Small intestine (tissue), 7 donors: ENCODE data around the gene IL21R. TPM values are rescaled to one million over a fixed set of nuclear protein-coding genes. Genes with fewer than 3 reads are reported as not detected.

Source experiments
- DNase-seq, 2 donors: peaks; one replicate each; pipeline versions ENCODE4 v3.0.0 to v3.0.0-alpha.2; 2013
- FAIRE-seq: peaks from 2 replicates; lab custom pipeline; 2012; peaks lifted over from hg19 to GRCh38; lab: Jason Lieb, UNC
- H3K27ac ChIP-seq, 3 donors: one replicate each; pipeline ENCODE4 v1.5.1; 2013; ENCODE audit warnings: low read length in 2 of 3, mild to moderate bottlenecking in 2 of 3, control low read depth in 1 of 3, inconsistent platforms in 1 of 3, low read depth in 1 of 3, moderate library complexity in 1 of 3
- H3K27me3 ChIP-seq, 3 donors: one replicate each; pipeline ENCODE4 v1.6.1; 2013; ENCODE audit warnings: low read length in 3 of 3, inconsistent platforms in 1 of 3; ENCODE audit not compliant: control insufficient read depth in 3 of 3, insufficient read depth in 3 of 3
- H3K36me3 ChIP-seq, 3 donors: one replicate each; pipeline ENCODE4 v1.6.1; 2013; ENCODE audit warnings: low read length in 3 of 3, inconsistent platforms in 1 of 3, low read depth in 1 of 3, mild to moderate bottlenecking in 1 of 3, moderate library complexity in 1 of 3; ENCODE audit not compliant: control insufficient read depth in 3 of 3, insufficient read depth in 2 of 3
- H3K4me1 ChIP-seq, 3 donors: one replicate each; pipeline ENCODE4 v1.6.1; 2013; ENCODE audit warnings: low read length in 2 of 3, inconsistent platforms in 1 of 3, low read depth in 1 of 3, mild to moderate bottlenecking in 1 of 3, moderate library complexity in 1 of 3; ENCODE audit not compliant: control insufficient read depth in 3 of 3, insufficient read depth in 2 of 3
- H3K4me3 ChIP-seq, 3 donors: one replicate each; pipeline ENCODE4 v1.5.1; 2013; ENCODE audit warnings: low read length in 3 of 3, control low read depth in 1 of 3, inconsistent platforms in 1 of 3, low read depth in 1 of 3, mild to moderate bottlenecking in 1 of 3, moderate library complexity in 1 of 3
- H3K9me3 ChIP-seq, 2 donors: one replicate each; pipeline ENCODE4 v1.6.1; 2013; ENCODE audit warnings: low read depth in 1 of 2, low read length in 1 of 2; ENCODE audit not compliant: control insufficient read depth in 2 of 2, insufficient read depth in 1 of 2
- WGBS, 3 donors: extraction: QIAGEN DNeasy Blood & Tissue Kit; methylation state at CpG; one replicate each; pipeline ENCODE4 v1.1.7; 2013; 5-methylcytosine and 5-hydroxymethylcytosine counted together
- polyA plus RNA-seq, 4 donors: library from polyadenylated mRNA; stranded (reverse) in 3 of 4; unstranded in 1 of 4; fragments of 200-250 nt in 3 of 4; fragments of 120-200 nt in 1 of 4; gene quantifications; one replicate each; pipeline versions ENCODE4 v1.2.1 to v1.2.3, GENCODE V29; 2013
- donor health status: healthy with polysubstance abuse.
- donor health status: control.
- donor health status: control.
- donor health status: Bipolar disorder and iron deficiency.
- donor health status: healthy.

IL21R gene
- polyA plus RNA-seq, 4 donors = under 0.01 to 0.85 (median 0.33) TPM

GRCh38 chr16:27463741-27464591 is 62.0 kb downstream of the IL21R start:
- DNase-seq (no peak), FAIRE-seq (no peak)
- Histone ChIP-seq H3K36me3 (peaks cover 14 to 80% (median 22%) of the 10 kb centered on the region in 3 donors), H3K9me3 (peaks cover 0 to 2% of the 10 kb centered on the region in 2 donors), H3K27me3 (no peaks in the 10 kb centered on the region), H3K4me3 (no peak overlapping the region), H3K27ac (peak overlapping the region in 1 of 3 donors; percentile 89), H3K4me1 (peaks cover 0 to 26% (median 0%) of the 10 kb centered on the region in 3 donors)
- WGBS, 3 donors = 82 to 87% (median 87%) methylated on average over 31 to 32 of the region's 32 CpGs

DNA sequence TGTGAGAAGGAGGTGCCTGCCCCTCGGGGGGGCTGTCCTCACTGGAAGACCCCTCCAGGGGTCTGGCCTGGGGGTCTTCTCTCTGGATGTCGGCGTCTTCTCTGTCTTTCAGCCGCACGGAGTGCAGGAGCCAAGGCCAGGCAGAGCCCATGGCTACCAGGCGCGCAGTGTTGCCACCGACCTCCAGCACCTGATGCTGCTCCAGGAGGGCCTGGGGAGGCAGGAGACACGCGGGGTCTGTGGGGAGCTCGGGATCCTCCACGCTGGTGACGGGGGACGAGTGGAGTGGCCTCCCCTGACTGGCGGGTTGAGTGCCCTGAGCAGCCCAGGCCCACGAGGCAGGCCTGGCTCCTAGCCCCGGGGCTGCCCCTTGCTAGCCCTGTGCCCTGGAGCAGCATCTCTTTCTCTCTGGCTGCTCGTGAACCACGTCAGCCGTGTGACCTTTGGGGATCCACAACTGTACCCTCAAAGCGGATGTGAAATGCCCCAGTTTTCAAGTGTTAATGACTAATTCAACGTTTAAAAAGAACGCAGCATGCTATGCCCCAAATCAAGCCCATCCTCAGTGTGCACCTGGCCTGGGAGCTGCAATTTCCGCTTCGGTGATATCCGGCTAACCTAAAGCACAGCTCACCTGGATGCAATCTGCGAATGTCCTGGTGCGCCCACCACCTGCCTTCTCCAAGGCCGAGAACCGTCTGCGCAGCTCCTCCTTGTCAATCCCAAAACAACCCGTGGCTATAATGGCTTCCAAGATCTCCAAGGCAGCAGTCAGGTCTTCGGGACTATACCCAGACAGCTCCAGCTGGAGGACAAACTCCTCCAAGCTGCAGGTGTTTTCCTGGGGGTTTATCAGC is 62.9 kb downstream of the IL21R start:
- H3K4me1 ChIP-seq = peaks cover 0 to 26% (median 0%) of the 10 kb centered on the region in 3 donors
- DNase-seq (no peak), FAIRE-seq (no peak)
- WGBS, 3 donors = 65 to 86% (median 76%) methylated on average over 28 to 33 of the region's 33 CpGs
- H3K9me3 ChIP-seq = peaks cover 0 to 2% of the 10 kb centered on the region in 2 donors
- H3K27me3 ChIP-seq = no peaks in the 10 kb centered on the region
- peaks cover 17 to 81% (median 24%) of the 10 kb centered on the region in 3 donors for H3K36me3 ChIP-seq
- no peak overlapping the region for H3K4me3 ChIP-seq
- peak overlapping the region in 2 of 3 donors; percentile 77 to 89 for H3K27ac ChIP-seq

GRCh38 chr16:27465483-27465879 is 63.5 kb downstream of the IL21R start:
- Histone ChIP-seq H3K27me3 (no peaks in the 10 kb centered on the region), H3K36me3 (peaks cover 21 to 82% (median 22%) of the 10 kb centered on the region in 3 donors), H3K4me3 (no peak overlapping the region), H3K9me3 (peaks cover 0 to 2% of the 10 kb centered on the region in 2 donors), H3K27ac (peak overlapping the region in 2 of 3 donors; percentile 77 to 89), H3K4me1 (peaks cover 0 to 26% (median 0%) of the 10 kb centered on the region in 3 donors)
- FAIRE-seq = no peak
- 29 to 66% (median 43%) methylated on average over 8 of the region's 8 CpGs for WGBS, 3 donors
- DNase-seq = peak; percentile 34 to 79

DNA sequence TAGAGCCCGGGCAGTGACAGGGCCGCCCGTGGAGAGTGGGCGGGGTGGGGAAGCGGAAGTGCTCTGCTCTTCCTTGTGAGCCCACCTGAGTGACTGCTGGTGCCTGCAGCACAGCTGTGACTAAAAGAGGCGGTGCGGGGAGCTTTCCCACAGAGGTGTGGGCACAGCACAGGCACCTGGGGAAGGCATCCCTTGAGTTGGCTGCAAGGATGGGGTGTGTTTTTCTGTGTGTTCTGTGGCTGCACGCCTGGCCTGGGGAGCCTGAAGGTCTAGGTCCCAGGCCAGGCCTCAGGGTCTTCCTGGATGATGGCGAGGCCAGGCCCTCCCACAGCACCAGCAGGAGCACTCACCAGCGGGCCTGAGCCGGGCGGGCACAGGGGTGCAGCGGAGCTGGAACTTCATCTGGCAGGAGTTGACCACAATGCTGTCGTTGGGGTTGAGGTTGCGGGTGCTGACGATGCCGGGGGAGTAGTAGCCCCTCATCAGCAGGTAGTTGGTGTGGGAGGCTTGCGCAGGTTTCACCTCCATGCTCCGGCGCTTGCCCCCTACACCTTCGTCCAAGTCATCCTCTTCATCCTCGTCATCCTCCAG is 67.1 kb downstream of the IL21R start:
- no peak overlapping the region for H3K27ac ChIP-seq
- WGBS, 3 donors = 97 to 98% (median 98%) methylated on average over 22 of the region's 22 CpGs
- peaks cover 0 to 2% of the 10 kb centered on the region in 2 donors for H3K9me3 ChIP-seq
- H3K4me1 ChIP-seq = peaks cover 0 to 26% (median 0%) of the 10 kb centered on the region in 3 donors
- FAIRE-seq (no peak), DNase-seq (no peak)
- peaks cover 25 to 82% (median 31%) of the 10 kb centered on the region in 3 donors for H3K36me3 ChIP-seq
- H3K27me3 ChIP-seq = no peaks in the 10 kb centered on the region
- no peak overlapping the region for H3K4me3 ChIP-seq

- Histone ChIP-seq H3K27me3 (no peaks in the 10 kb centered on the region), H3K9me3 (peaks cover 0 to 2% of the 10 kb centered on the region in 2 donors), H3K36me3 (peaks cover 27 to 81% (median 35%) of the 10 kb centered on the region in 3 donors), H3K27ac (peak overlapping the region in 1 of 3 donors; percentile 22), H3K4me3 (no peak overlapping the region), H3K4me1 (peaks cover 0 to 11% (median 0%) of the 10 kb centered on the region in 3 donors)
- DNase-seq (no peak), FAIRE-seq (no peak)
- WGBS, 3 donors = 80 to 89% (median 88%) methylated on average over 28 of the region's 28 CpGs
Observed at GRCh38 chr16:27470567-27471431, 68.8 kb downstream of the IL21R start.

- Histone ChIP-seq H3K9me3 (peaks cover 0 to 2% of the 10 kb centered on the region in 2 donors), H3K27me3 (no peaks in the 10 kb centered on the region), H3K4me1 (peaks cover 0 to 5% (median 0%) of the 10 kb centered on the region in 3 donors), H3K27ac (no peak overlapping the region), H3K36me3 (peaks cover 23 to 87% (median 37%) of the 10 kb centered on the region in 3 donors), H3K4me3 (no peak overlapping the region)
- no peak for DNase-seq
- WGBS, 3 donors = 94 to 95% (median 94%) methylated on average over 19 of the region's 19 CpGs
- FAIRE-seq = no peak
Observed at GRCh38 chr16:27471661-27472060, 69.7 kb downstream of the IL21R start.

GRCh38 chr16:27472091-27473020 is 70.4 kb downstream of the IL21R start:
- H3K36me3 ChIP-seq = peaks cover 22 to 88% (median 35%) of the 10 kb centered on the region in 3 donors
- no peaks in the 10 kb centered on the region for H3K27me3 ChIP-seq
- no peak overlapping the region for H3K27ac ChIP-seq
- no peak for DNase-seq
- peaks cover 0 to under 1% of the 10 kb centered on the region in 2 donors for H3K9me3 ChIP-seq
- no peak overlapping the region for H3K4me3 ChIP-seq
- FAIRE-seq = no peak
- WGBS, 3 donors = 95 to 98% (median 98%) methylated on average over 15 of the region's 15 CpGs
- no peaks in the 10 kb centered on the region for H3K4me1 ChIP-seq
